HepG2 (cell line): ENCODE results near the gene ABHD17A. TPM values are rescaled to one million over a fixed set of nuclear protein-coding genes. Genes with fewer than 3 reads are reported as not detected.
A peak's percentile ranks its signal among the peaks of the same experiment; 100 is the strongest.

Source experiments
- ATM ChIP-seq: fragments of 450-650 bp; IDR thresholded peaks from 2 replicates; pipeline ENCODE4 v1.7.1; 2017; ENCODE audit warnings: mild to moderate bottlenecking, borderline replicate concordance
- CBFB ChIP-seq: sonication (generic); formaldehyde crosslinking; IDR thresholded peaks from 2 replicates; pipeline ENCODE4 v1.4.0; 2020; ENCODE audit warnings: missing genetic modification reagents
- CCDC6 ChIP-seq: sonication (generic); formaldehyde crosslinking; IDR thresholded peaks from 2 replicates; pipeline ENCODE4 v1.8.1; 2022; ENCODE audit warnings: mild to moderate bottlenecking, missing genetic modification reagents, moderate library complexity
- CEBPG ChIP-seq: IDR thresholded peaks from 2 replicates; pipeline ENCODE4 v1.6.1; 2016
- CERS6 ChIP-seq: sonication (generic); formaldehyde crosslinking; IDR thresholded peaks from 2 replicates; pipeline ENCODE4 v1.5.0; 2020; ENCODE audit warnings: missing genetic modification reagents
- E2F1 ChIP-seq: sonication (generic); formaldehyde crosslinking; IDR thresholded peaks from 2 replicates; pipeline ENCODE4 v1.5.0; 2020; ENCODE audit warnings: missing genetic modification reagents
- ESRRA ChIP-seq: sonication (generic); formaldehyde crosslinking; IDR thresholded peaks from 2 replicates; pipeline ENCODE4 v1.5.1; 2020; ENCODE audit warnings: mild to moderate bottlenecking, low read depth, missing genetic modification reagents
- IRF9 ChIP-seq: sonication (generic); formaldehyde crosslinking; IDR thresholded peaks from 2 replicates; pipeline ENCODE4 v1.8.0; 2022; ENCODE audit warnings: missing genetic modification reagents, mild to moderate bottlenecking, borderline replicate concordance
- JARID2 ChIP-seq: sonication (generic); formaldehyde crosslinking; IDR thresholded peaks from 2 replicates; pipeline ENCODE4 v1.8.1; 2023; ENCODE audit warnings: missing genetic modification reagents, inconsistent platforms; ENCODE audit not compliant: insufficient replicate concordance
- MBD4 ChIP-seq: IDR thresholded peaks from 2 replicates; pipeline ENCODE4 v1.6.1; 2012; ENCODE audit warnings: low read length, inconsistent platforms, borderline replicate concordance
- MTA1 ChIP-seq: sonication (generic); formaldehyde crosslinking; IDR thresholded peaks from 2 replicates; pipeline ENCODE4 v1.4.0; 2020; ENCODE audit warnings: missing genetic modification reagents, mild to moderate bottlenecking, borderline replicate concordance
- MXD4 ChIP-seq: IDR thresholded peaks from 2 replicates; pipeline ENCODE4 v1.6.1; 2016; ENCODE audit warnings: mild to moderate bottlenecking, missing biosample characterization, missing genetic modification reagents
- NFE2L1 ChIP-seq: sonication (generic); formaldehyde crosslinking; IDR thresholded peaks from 2 replicates; pipeline ENCODE4 v1.4.0; 2020; ENCODE audit warnings: missing genetic modification reagents, mild to moderate bottlenecking, borderline replicate concordance
- NFYC ChIP-seq: IDR thresholded peaks from 2 replicates; pipeline ENCODE4 v1.6.1; 2016; ENCODE audit warnings: missing genetic modification reagents, missing compliant biosample characterization
- PCBP2 ChIP-seq: fragments of 200-400 bp; formaldehyde crosslinking; optimal IDR thresholded peaks from 2 replicates; pipeline ENCODE3; 2018; ENCODE audit warnings: low read length, low read depth; ENCODE audit not compliant: poor library complexity, severe bottlenecking
- RBAK ChIP-seq: sonication (generic); formaldehyde crosslinking; IDR thresholded peaks from 2 replicates; pipeline ENCODE4 v1.5.1; 2020; ENCODE audit warnings: mild to moderate bottlenecking, missing genetic modification reagents
- SSRP1 ChIP-seq: IDR thresholded peaks from 2 replicates; pipeline ENCODE4 v1.6.1; 2016; ENCODE audit warnings: control low read depth
- SUZ12 ChIP-seq: fragments of 150-350 bp; IDR thresholded peaks from 2 replicates; pipeline ENCODE4 v1.6.1; 2014; ENCODE audit warnings: low read depth, low read length
- TCF12 ChIP-seq, 2 experiments: fragments of 450-650 bp in 1 of 2; sonication (generic) in 1 of 2; formaldehyde crosslinking in 1 of 2; IDR thresholded peaks; 2 replicates each; pipeline versions ENCODE4 v1.6.1 to v1.8.0; 2017 to 2022; ENCODE audit warnings: antibody characterized with exemption in 1 of 2, mild to moderate bottlenecking in 1 of 2, missing genetic modification reagents in 1 of 2, moderate library complexity in 1 of 2
- TCF7L2 ChIP-seq: IDR thresholded peaks from 2 replicates; pipeline ENCODE4 v1.6.1; 2011; ENCODE audit warnings: mild to moderate bottlenecking, low read depth, low read length, moderate library complexity
- TOPORS ChIP-seq: sonication (generic); formaldehyde crosslinking; IDR thresholded peaks from 2 replicates; pipeline ENCODE4 v1.8.0; 2023; ENCODE audit warnings: mild to moderate bottlenecking, missing genetic modification reagents
- ZBTB1 ChIP-seq: sonication (generic); formaldehyde crosslinking; IDR thresholded peaks from 2 replicates; pipeline ENCODE4 v1.4.0; 2020; ENCODE audit warnings: missing genetic modification reagents, borderline replicate concordance
- ZGPAT ChIP-seq: IDR thresholded peaks from 2 replicates; pipeline ENCODE4 v1.6.1; 2016; ENCODE audit warnings: mild to moderate bottlenecking
- ZNF296 ChIP-seq: sonication (generic); formaldehyde crosslinking; conservative IDR thresholded peaks from 2 replicates; pipeline ENCODE4 v1.5.0; 2020; ENCODE audit warnings: mild to moderate bottlenecking, missing genetic modification reagents
- ZNF569 ChIP-seq: sonication (generic); formaldehyde crosslinking; IDR thresholded peaks from 2 replicates; pipeline ENCODE4 v1.5.0; 2020; ENCODE audit warnings: mild to moderate bottlenecking, missing genetic modification reagents, moderate library complexity, borderline replicate concordance
- ZNF747 ChIP-seq: sonication (generic); formaldehyde crosslinking; IDR thresholded peaks from 2 replicates; pipeline ENCODE4 v1.8.1; 2023; ENCODE audit warnings: missing genetic modification reagents, mild to moderate bottlenecking, borderline replicate concordance
- ZNF761 ChIP-seq: sonication (generic); formaldehyde crosslinking; conservative IDR thresholded peaks from 2 replicates; pipeline ENCODE4 v1.4.0; 2020; ENCODE audit warnings: mild to moderate bottlenecking, missing genetic modification reagents
- ZNF83 ChIP-seq: sonication (generic); formaldehyde crosslinking; IDR thresholded peaks from 2 replicates; pipeline ENCODE4 v1.4.0; 2020; ENCODE audit warnings: missing genetic modification reagents, mild to moderate bottlenecking, borderline replicate concordance
- polyA plus RNA-seq, 8 experiments: library from polyadenylated mRNA; depleted of rRNA in 3 of 8; stranded (reverse) in 7 of 8; unstranded in 1 of 8; fragments of >200 nt; fragmentation: Illumina TruSeq in 4 of 8; extraction: Trizol in 4 of 8; gene quantifications; 2 replicates each; pipeline versions ENCODE4 v1.2.1 to v1.2.3, GENCODE V29; 2011 to 2016; ENCODE audit warnings: low read depth in 4 of 8, missing spikeins in 1 of 8, mixed read lengths in 1 of 8; ENCODE audit not compliant: insufficient read depth in 1 of 8
- total RNA-seq, 5 experiments: library from RNA; depleted of rRNA; stranded (reverse); fragments of >200 nt; fragmentation: Illumina TruSeq; extraction: Trizol; gene quantifications; 2 replicates each; pipeline ENCODE4 v1.2.3, GENCODE V29; 2016; ENCODE audit warnings: low read depth in 1 of 5

Gene ABHD17A
- total and polyA plus RNA-seq, 2 of the 13 experiments (the other 11 are each of a cell fraction or from before 2014, with no cell fraction given): 27.7 to 40.8 TPM

- 0 out of 2 replicates have a peak, but pooled peaks have one; percentile 18 for TF ChIP-seq CBFB (CRISPR knock-in tag)
- no peak; the same call in none of the 2 replicates for TF ChIP-seq ESRRA
- no peak for TF ChIP-seq SUZ12
- peak; percentile 68; the same call in 1 of the 2 replicates for TF ChIP-seq ZNF296 (CRISPR knock-in tag)
- peak; percentile 66; the same call in 1 of the 2 replicates for TF ChIP-seq ZNF747
- no peak for TF ChIP-seq CERS6 (CRISPR knock-in tag)
- no peak for TF ChIP-seq CCDC6 (CRISPR knock-in tag)
- no peak for TF ChIP-seq TCF12 (IDR thresholded peaks at IDR 0.05)
- 0 out of 2 replicates have a peak, but pooled peaks have one; percentile 64 for TF ChIP-seq TCF12 (CRISPR knock-in tag; IDR thresholded peaks at IDR 0.05)
- no peak for TF ChIP-seq SSRP1 (CRISPR knock-in tag)
- TF ChIP-seq MBD4: no peak
- peak; percentile 81; the same call in 1 of the 2 replicates for TF ChIP-seq ZGPAT (CRISPR knock-in tag)
- TF ChIP-seq MTA1 (CRISPR knock-in tag): no peak; the same call in 1 of the 2 replicates
- no peak for TF ChIP-seq JARID2 (CRISPR knock-in tag)
- no peak for TF ChIP-seq TCF7L2
- TF ChIP-seq TOPORS (CRISPR knock-in tag): 0 out of 2 replicates have a peak, but pooled peaks have one; percentile 60
- no peak for TF ChIP-seq ZNF569 (CRISPR knock-in tag)
- no peak for TF ChIP-seq NFE2L1
- TF ChIP-seq PCBP2: no peak
- TF ChIP-seq ZNF761: peak; percentile 36; the same call in 1 of the 2 replicates
- TF ChIP-seq ZNF83 (CRISPR knock-in tag): no peak
- TF ChIP-seq CEBPG (CRISPR knock-in tag): 0 out of 2 replicates have a peak, but pooled peaks have one; percentile 30
- TF ChIP-seq ATM: no peak
- no peak for TF ChIP-seq RBAK (CRISPR knock-in tag)
- 0 out of 2 replicates have a peak, but pooled peaks have one; percentile 41 for TF ChIP-seq MXD4
- no peak for TF ChIP-seq NFYC (CRISPR knock-in tag)
- no peak for TF ChIP-seq E2F1
- no peak for TF ChIP-seq IRF9 (CRISPR knock-in tag)
- TF ChIP-seq ZBTB1 (CRISPR knock-in tag): no peak
These were observed 14.1 kb downstream of the ABHD17A start (continued) for GRCh38 chr19:1871140-1871597.
